GM12801 (cell line): ENCODE results near the gene PGAP3.

Experiments used
- CTCF ChIP-seq: IDR thresholded peaks from one replicate; pipeline ENCODE4 v1.5.1; 2011; ENCODE audit warnings: control low read depth; ENCODE audit not compliant: insufficient read length; ENCODE audit errors: extremely low read depth

Gene PGAP3

GRCh38 chr17:39641097-39641496 is 46.8 kb downstream of the PGAP3 start:
- no peak for TF ChIP-seq CTCF

GRCh38 chr17:39640591-39641031 is 47.2 kb downstream of the PGAP3 start:
- no peak for TF ChIP-seq CTCF

GRCh38 chr17:39639566-39640458 is 48.0 kb downstream of the PGAP3 start:
- TF ChIP-seq CTCF: no peak

- no peak for TF ChIP-seq CTCF
These were observed 48.8 kb downstream of the PGAP3 start for GRCh38 chr17:39639043-39639442.

- no peak for TF ChIP-seq CTCF
These were observed 49.5 kb downstream of the PGAP3 start for GRCh38 chr17:39638317-39638716.

- TF ChIP-seq CTCF: no peak
These were observed 50.7 kb downstream of the PGAP3 start, which contains the start of gene STARD3 for GRCh38 chr17:39636927-39637736. STARD3 (plus strand) TSS chr17:39637144; CDS start chr17:39653532, 16,388 bp downstream.

GRCh38 chr17:39636587-39636926 is 51.3 kb downstream of the PGAP3 start:
- no peak for TF ChIP-seq CTCF
